Body of pancreas (tissue), 4 donors: ENCODE data around the gene FAM184B. TPM values are rescaled to one million over a fixed set of nuclear protein-coding genes. Genes with fewer than 3 reads are reported as not detected.
"Not testable (repeated sequence)": the region's sequence is repeated elsewhere in the genome, so short reads cannot be mapped to it uniquely, and the experiment has no call there.

ENCODE experiments used
- ATAC-seq: fragments of 150-250 bp; one replicate; pipeline ENCODE4 v1.9.1; 2016
- DNase-seq, 4 donors: peaks; one replicate each; pipeline ENCODE4 v3.0.0-alpha.2; 2019
- H3K27ac ChIP-seq, 4 donors: fragments of 200-600 bp; sonication (generic); 1 replicate in 3 of 4; 2 replicates in 1 of 4; pipeline versions ENCODE4 v1.5.1 to v1.6.1; 2016 to 2019; ENCODE audit warnings: mild to moderate bottlenecking in 1 of 4, mixed read lengths in 1 of 4, moderate library complexity in 1 of 4
- H3K27me3 ChIP-seq, 2 donors: fragments of 200-600 bp; sonication (generic); one replicate each; pipeline ENCODE4 v1.6.0; 2016; ENCODE audit warnings: mild to moderate bottlenecking in 1 of 2
- H3K36me3 ChIP-seq, 2 donors: fragments of 200-600 bp; sonication (generic); replicated peaks in 1 of 2; 2 replicates each; pipeline ENCODE4 v1.5.1; 2016; ENCODE audit warnings: low read depth in 2 of 2; ENCODE audit not compliant: insufficient read depth in 1 of 2
- H3K4me1 ChIP-seq: fragments of 200-600 bp; sonication (generic); one replicate; pipeline ENCODE4 v1.6.0; 2016
- H3K4me3 ChIP-seq, 2 donors: fragments of 200-600 bp; sonication (generic); 1 replicate in 1 of 2; 2 replicates in 1 of 2; pipeline ENCODE4 v1.5.1; 2016 to 2019
- H3K9me3 ChIP-seq, 3 donors: fragments of 200-600 bp; sonication (generic); 1 replicate in 2 of 3; 2 replicates in 1 of 3; pipeline ENCODE4 v1.5.1; 2016
- POLR2A ChIP-seq, 3 donors: fragments of 450-650 bp; IDR thresholded peaks; one replicate each; pipeline ENCODE4 v1.6.1; 2016; ENCODE audit warnings: antibody characterized with exemption in 3 of 3, mild to moderate bottlenecking in 2 of 3
- WGBS, 2 donors: methylation state at CpG; one replicate each; pipeline ENCODE4 v1.1.5; 2017; 5-methylcytosine and 5-hydroxymethylcytosine counted together
- intact Hi-C: fragments of 100-400 bp; cut with DNase I; formaldehyde crosslinking; loops from one replicate; pipeline ENCODE4 v1.15.1; 2023
- total RNA-seq, 2 donors: library from RNA; depleted of rRNA; stranded (reverse); fragments of >200 nt; gene quantifications; one replicate each; pipeline ENCODE4 v1.1.0, GENCODE V29; 2016
- TF ChIP-seq, protein P1 (sequence below), 7 experiments: fragments of 450-650 bp in 4 of 7; fragments of 200-600 bp in 3 of 7; sonication (generic) in 3 of 7; IDR thresholded peaks; one replicate each; pipeline ENCODE4 v1.5.1; 2016 to 2019; ENCODE audit warnings: antibody characterized with exemption in 7 of 7

The FAM184B gene
- total RNA-seq, 2 donors from 2014 or later: not detected

DNA sequence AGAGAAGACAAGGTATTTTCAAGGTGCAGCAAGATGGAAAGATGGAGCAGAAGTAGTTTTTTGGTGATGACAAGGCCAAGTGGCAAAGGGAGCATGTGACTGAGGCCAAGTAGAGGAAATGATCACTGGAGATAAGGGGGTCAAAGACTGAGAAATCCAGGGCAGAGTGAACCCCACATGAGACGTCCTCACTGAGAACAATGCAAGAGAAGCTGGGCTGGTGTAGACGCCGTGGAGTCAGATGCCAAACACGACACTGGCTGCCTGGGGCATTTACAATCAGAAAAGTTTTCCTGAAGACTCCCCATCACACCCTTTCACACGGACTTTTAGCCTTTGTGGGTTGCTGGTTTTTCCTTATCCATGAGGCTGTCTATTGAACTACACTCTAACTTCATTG is 69.3 kb downstream of the FAM184B start:
- WGBS, 2 donors: 51% methylated on average over 5 of the region's 5 CpGs
- intact Hi-C loops: no loop called here
- Histone ChIP-seq H3K36me3 (no peaks in the 10 kb centered on the region), H3K27ac (no peak overlapping the region), H3K9me3 (no peaks in the 10 kb centered on the region), H3K4me3 (no peak overlapping the region), H3K4me1 (no peaks in the 10 kb centered on the region), H3K27me3 (no peaks in the 10 kb centered on the region)
- ATAC-seq: no peak
- DNase-seq: no peak
- TF ChIP-seq POLR2A (IDR thresholded peaks at IDR 0.05): no peak
- TF ChIP-seq, protein P1, sequence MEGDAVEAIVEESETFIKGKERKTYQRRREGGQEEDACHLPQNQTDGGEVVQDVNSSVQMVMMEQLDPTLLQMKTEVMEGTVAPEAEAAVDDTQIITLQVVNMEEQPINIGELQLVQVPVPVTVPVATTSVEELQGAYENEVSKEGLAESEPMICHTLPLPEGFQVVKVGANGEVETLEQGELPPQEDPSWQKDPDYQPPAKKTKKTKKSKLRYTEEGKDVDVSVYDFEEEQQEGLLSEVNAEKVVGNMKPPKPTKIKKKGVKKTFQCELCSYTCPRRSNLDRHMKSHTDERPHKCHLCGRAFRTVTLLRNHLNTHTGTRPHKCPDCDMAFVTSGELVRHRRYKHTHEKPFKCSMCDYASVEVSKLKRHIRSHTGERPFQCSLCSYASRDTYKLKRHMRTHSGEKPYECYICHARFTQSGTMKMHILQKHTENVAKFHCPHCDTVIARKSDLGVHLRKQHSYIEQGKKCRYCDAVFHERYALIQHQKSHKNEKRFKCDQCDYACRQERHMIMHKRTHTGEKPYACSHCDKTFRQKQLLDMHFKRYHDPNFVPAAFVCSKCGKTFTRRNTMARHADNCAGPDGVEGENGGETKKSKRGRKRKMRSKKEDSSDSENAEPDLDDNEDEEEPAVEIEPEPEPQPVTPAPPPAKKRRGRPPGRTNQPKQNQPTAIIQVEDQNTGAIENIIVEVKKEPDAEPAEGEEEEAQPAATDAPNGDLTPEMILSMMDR (IDR thresholded peaks at IDR 0.05): no peak

DNA sequence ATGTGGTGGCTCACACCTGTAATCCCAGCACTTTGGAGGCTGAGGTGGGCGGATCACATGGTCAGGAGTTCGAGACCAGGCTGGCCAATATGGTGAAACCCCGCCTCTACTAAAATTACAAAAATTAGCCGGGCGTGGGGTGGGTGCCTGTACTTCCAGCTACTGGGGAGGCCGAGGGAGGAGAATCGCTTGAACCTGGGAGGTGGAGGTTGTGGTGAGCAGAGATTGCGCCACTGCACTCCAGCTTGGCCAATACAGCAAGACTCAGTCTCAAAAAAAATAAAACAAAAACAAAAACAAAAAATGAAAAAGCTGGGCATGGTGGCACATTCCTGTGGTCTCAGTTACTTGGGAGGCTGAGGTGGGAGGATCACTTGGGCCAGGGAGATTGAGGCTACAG is 70.2 kb downstream of the FAM184B start:
- H3K4me3 ChIP-seq, intact Hi-C loops, H3K36me3 ChIP-seq, ATAC-seq, DNase-seq, H3K27ac ChIP-seq, H3K4me1 ChIP-seq, H3K27me3 ChIP-seq, H3K9me3 ChIP-seq: not testable (repeated sequence)
- 70 to 82% methylated on average over 6 to 8 of the region's 8 CpGs for WGBS, 2 donors

DNA sequence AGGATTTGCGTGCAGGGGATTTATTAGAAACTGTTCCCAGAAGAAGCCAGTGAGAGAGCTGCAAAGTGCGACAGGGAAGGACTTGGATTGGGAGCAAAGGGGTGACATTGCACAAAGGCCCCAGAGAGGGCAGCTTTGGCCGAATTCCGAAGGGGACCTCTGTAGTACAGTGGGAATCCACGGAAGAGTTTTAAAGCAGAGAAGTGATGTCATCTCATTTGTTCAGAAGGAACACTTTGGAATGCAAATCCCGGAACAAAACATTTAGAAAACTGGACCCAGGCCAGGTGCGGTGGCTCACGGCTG is 71.7 kb downstream of the FAM184B start:
- no peak for ATAC-seq
- Histone ChIP-seq H3K4me1 (peaks cover under 1% of the 10 kb centered on the region), H3K36me3 (no peaks in the 10 kb centered on the region), H3K9me3 (no peaks in the 10 kb centered on the region), H3K4me3 (no peak overlapping the region), H3K27me3 (no peaks in the 10 kb centered on the region), H3K27ac (no peak overlapping the region)
- 52 to 64% methylated on average over 8 of the region's 8 CpGs for WGBS, 2 donors
- TF ChIP-seq, protein P1 (IDR thresholded peaks at IDR 0.05): no peak
- no peak for TF ChIP-seq POLR2A (IDR thresholded peaks at IDR 0.05)
- DNase-seq: no peak
- intact Hi-C loops: no loop called here

DNA sequence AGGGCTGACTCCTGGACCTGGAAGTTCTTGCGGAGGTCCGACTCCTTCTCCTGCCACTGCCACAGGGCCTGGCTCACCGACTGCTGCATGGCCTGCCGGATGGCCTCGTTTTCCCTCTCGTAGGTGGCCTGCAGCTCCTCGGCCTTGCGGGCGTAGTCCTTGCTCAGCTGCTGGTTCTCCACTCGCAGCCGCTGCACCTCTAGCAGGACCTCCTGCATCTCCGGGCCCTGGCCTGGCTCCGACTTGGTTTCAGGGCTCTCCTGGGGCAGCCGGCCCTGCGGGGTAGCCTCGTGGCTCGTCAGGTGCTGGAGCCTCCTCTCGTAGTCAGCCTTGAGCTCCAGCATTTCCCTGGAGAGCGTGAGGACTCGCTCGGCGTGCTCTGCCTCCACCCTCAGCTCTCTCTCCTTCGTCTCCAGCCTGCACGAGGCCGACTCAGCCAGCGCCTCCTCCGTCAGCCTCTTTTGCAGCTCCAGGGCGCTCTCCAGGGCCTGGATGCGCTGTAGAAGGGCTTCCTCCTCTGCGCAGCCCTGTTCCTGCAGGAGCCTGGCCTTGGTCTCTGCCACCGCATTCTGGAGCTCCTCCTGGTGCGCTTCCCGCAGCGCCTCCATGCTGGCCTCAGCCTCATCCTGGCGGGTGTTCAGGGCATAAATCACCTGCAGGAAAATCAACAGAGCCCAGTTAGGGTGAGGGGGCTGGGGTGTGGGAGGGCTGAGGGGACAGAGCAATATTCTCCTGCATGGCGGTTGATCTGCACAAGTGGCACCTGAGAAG is 72.2 kb downstream of the FAM184B start:
- Histone ChIP-seq H3K36me3 (no peaks in the 10 kb centered on the region), H3K4me3 (no peak overlapping the region), H3K27ac (no peak overlapping the region), H3K4me1 (peaks cover 4% of the 10 kb centered on the region), H3K9me3 (no peaks in the 10 kb centered on the region), H3K27me3 (no peaks in the 10 kb centered on the region)
- intact Hi-C loops: no loop called here
- 56 to 65% methylated on average over 21 to 28 of the region's 36 CpGs for WGBS, 2 donors
- DNase-seq (no peak), ATAC-seq (no peak)
- no peak for TF ChIP-seq POLR2A (IDR thresholded peaks at IDR 0.05)
- TF ChIP-seq, protein P1 (IDR thresholded peaks at IDR 0.05): no peak

DNA sequence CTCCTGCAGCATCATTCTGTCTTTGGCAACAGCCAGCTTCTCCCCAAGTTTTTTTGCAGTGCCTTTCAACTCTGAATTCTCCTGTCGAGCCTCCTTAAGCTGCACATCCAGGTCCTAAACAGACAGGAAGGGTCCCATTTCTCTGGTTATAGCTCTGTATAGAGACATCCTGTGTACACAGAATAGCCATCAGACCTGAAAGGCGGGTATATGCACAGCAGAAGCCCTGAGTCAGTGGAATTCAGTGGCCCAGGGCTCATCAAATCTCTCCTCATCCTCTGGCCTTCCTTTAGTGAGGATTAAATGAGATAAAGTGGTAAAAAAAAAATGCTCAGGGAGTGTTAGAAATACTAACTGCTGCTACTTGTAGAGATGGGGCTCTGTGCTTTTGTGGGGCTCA is 73.8 kb downstream of the FAM184B start:
- no peaks in the 10 kb centered on the region for H3K36me3 ChIP-seq
- intact Hi-C loops: no loop called here

More for the DNA sequence above, 73.8 kb downstream of the FAM184B start:
- no peak for DNase-seq
- 36 to 53% methylated on average over 2 of the region's 2 CpGs for WGBS, 2 donors
- H3K4me3 ChIP-seq: no peak overlapping the region
- no peak for TF ChIP-seq POLR2A (IDR thresholded peaks at IDR 0.05)
- TF ChIP-seq, protein P1 (IDR thresholded peaks at IDR 0.05): no peak
- no peak for ATAC-seq
- peaks cover 11% of the 10 kb centered on the region for H3K4me1 ChIP-seq
- no peaks in the 10 kb centered on the region for H3K9me3 ChIP-seq
- H3K27ac ChIP-seq: no peak overlapping the region
- no peaks in the 10 kb centered on the region for H3K27me3 ChIP-seq
